Breast epithelium (tissue), 4 donors: ENCODE measurements around the gene TXNRD1. TPM values are rescaled to one million over a fixed set of nuclear protein-coding genes. Genes with fewer than 3 reads are reported as not detected.

ENCODE experiments used
- DNase-seq, 2 donors: peaks; one replicate each; pipeline ENCODE4 v3.0.0-alpha.2; 2019; ENCODE audit warnings: low spot score in 2 of 2
- H3K27ac ChIP-seq, 2 donors: fragments of 200-600 bp; sonication (generic) in 1 of 2; one replicate each; pipeline ENCODE4 v1.5.1; 2016 to 2019; ENCODE audit warnings: mild to moderate bottlenecking in 1 of 2
- H3K27me3 ChIP-seq, 2 donors: fragments of 200-600 bp; sonication (generic) in 1 of 2; one replicate each; pipeline versions ENCODE4 v1.5.1 to v1.6.0; 2017 to 2019; ENCODE audit warnings: control low read depth in 1 of 2, mild to moderate bottlenecking in 1 of 2
- H3K36me3 ChIP-seq: fragments of 200-600 bp; one replicate; pipeline ENCODE4 v1.5.1; 2019
- H3K4me1 ChIP-seq, 2 donors: fragments of 200-600 bp; sonication (generic); one replicate each; pipeline ENCODE4 v1.5.1; 2016 to 2019; ENCODE audit warnings: control low read depth in 1 of 2
- H3K4me3 ChIP-seq, 3 donors: fragments of 200-600 bp; sonication (generic); 1 replicate in 2 of 3; 2 replicates in 1 of 3; pipeline ENCODE4 v1.5.1; 2016 to 2019; ENCODE audit warnings: mild to moderate bottlenecking in 3 of 3, moderate library complexity in 2 of 3
- H3K9me3 ChIP-seq, 2 donors: fragments of 200-600 bp; sonication (generic) in 1 of 2; one replicate each; pipeline ENCODE4 v1.5.1; 2016 to 2019; ENCODE audit warnings: control low read depth in 1 of 2
- POLR2A ChIP-seq: fragments of 450-650 bp; IDR thresholded peaks from one replicate; pipeline ENCODE4 v1.6.1; 2016; ENCODE audit warnings: antibody characterized with exemption, mild to moderate bottlenecking, moderate library complexity
- POLR2AphosphoS5 ChIP-seq, 3 donors: sonication (generic); formaldehyde crosslinking; IDR thresholded peaks; one replicate each; pipeline ENCODE4 v1.6.1; 2017; ENCODE audit warnings: antibody characterized with exemption in 3 of 3
- intact Hi-C: fragments of 100-400 bp; cut with DNase I; formaldehyde crosslinking; loops from one replicate; pipeline ENCODE4 v1.15.1; 2023; ENCODE audit warnings: low total_unique reads
- total RNA-seq, 3 donors: library from RNA; depleted of rRNA; stranded (reverse); fragments of >200 nt; gene quantifications; one replicate each; pipeline ENCODE4 v1.1.0, GENCODE V29; 2016
- TF ChIP-seq, protein P1 (sequence below), 3 donors: fragments of 450-650 bp; IDR thresholded peaks; one replicate each; pipeline ENCODE4 v1.5.1; 2016 to 2017; ENCODE audit warnings: antibody characterized with exemption in 3 of 3, mild to moderate bottlenecking in 3 of 3, moderate library complexity in 3 of 3

Gene TXNRD1
- total RNA-seq, 3 donors from 2014 or later, result 60.2 to 137 (median 103) TPM

DNA sequence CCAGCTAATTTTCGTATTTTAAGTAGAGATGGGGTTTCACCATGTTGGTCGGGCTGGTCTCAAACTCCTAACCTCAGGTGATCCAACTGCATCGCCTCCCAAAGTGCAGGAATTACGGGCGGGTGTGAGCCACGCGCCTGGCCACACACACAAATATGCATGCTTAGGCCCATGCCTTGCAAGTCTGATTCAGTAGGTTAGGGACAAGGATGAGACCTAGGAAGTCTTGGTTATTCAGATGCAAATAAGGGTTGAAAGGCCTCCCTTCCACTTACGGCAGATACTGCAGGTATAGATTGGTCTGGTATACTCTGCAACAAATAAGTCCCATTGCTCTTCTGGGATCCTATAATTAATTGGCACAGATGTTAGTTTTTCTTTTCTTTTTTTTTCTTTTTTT is 32.9 kb downstream of the TXNRD1 start:
- H3K27ac ChIP-seq, result no peak overlapping the region
- no peaks in the 10 kb centered on the region for H3K36me3 ChIP-seq
- H3K4me3 ChIP-seq, result no peak overlapping the region
- no peaks in the 10 kb centered on the region for H3K27me3 ChIP-seq
- TF ChIP-seq, protein P1, sequence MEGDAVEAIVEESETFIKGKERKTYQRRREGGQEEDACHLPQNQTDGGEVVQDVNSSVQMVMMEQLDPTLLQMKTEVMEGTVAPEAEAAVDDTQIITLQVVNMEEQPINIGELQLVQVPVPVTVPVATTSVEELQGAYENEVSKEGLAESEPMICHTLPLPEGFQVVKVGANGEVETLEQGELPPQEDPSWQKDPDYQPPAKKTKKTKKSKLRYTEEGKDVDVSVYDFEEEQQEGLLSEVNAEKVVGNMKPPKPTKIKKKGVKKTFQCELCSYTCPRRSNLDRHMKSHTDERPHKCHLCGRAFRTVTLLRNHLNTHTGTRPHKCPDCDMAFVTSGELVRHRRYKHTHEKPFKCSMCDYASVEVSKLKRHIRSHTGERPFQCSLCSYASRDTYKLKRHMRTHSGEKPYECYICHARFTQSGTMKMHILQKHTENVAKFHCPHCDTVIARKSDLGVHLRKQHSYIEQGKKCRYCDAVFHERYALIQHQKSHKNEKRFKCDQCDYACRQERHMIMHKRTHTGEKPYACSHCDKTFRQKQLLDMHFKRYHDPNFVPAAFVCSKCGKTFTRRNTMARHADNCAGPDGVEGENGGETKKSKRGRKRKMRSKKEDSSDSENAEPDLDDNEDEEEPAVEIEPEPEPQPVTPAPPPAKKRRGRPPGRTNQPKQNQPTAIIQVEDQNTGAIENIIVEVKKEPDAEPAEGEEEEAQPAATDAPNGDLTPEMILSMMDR (IDR thresholded peaks at IDR 0.05), result no peak
- TF ChIP-seq POLR2AphosphoS5 (IDR thresholded peaks at IDR 0.05) (no peak), POLR2A (no peak)
- DNase-seq, result no peak
- intact Hi-C loops, result no loop called here
- H3K4me1 ChIP-seq, result no peaks in the 10 kb centered on the region
- no peaks in the 10 kb centered on the region for H3K9me3 ChIP-seq

DNA sequence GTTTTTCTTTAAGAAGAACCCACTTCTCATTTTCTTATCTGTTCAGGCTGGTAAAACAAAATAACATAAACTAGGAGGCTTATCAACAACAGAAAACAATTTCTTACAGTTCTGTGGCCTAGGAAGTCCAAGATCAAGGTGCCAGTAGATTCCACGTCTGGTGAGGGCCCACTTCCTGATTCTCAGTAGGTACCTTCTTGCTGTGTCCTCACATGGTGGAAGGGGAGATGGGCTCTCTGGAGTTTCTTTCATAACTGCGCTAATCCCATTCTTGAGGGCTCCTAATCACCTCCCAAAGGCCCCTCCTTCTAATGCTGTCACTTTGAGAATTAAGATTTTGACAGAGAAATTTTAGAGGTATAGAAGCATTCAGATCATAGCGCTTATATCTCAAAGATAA is 33.4 kb downstream of the TXNRD1 start:
- no peak for DNase-seq
- intact Hi-C loops, result no loop called here
- Histone ChIP-seq H3K36me3 (no peaks in the 10 kb centered on the region), H3K4me3 (no peak overlapping the region), H3K4me1 (no peaks in the 10 kb centered on the region), H3K27ac (no peak overlapping the region), H3K27me3 (no peaks in the 10 kb centered on the region), H3K9me3 (no peaks in the 10 kb centered on the region)
- TF ChIP-seq POLR2AphosphoS5 (IDR thresholded peaks at IDR 0.05) (no peak), POLR2A (no peak)
- TF ChIP-seq, protein P1 (IDR thresholded peaks at IDR 0.05), result no peak

DNA sequence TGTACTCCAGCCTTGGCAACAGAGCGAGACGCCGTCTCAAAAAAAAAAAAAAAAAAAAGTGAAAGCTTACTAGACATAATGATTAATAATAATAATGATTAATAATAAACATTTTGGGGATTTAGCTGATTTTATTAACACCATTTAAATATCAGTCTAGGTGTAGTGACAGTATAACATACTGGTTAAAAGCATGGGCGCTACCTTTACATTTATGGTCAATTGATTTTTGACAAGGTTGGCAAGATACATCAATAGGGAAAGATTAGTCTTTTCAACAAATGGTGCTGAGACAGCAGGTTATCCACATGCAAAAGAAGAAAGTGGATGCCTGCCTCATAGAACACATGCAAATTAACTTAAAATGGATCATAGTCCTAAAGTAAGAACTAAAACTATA is 34.3 kb downstream of the TXNRD1 start:
- H3K27ac ChIP-seq, result no peak overlapping the region
- H3K4me1 ChIP-seq, result no peaks in the 10 kb centered on the region
- no peaks in the 10 kb centered on the region for H3K9me3 ChIP-seq
- H3K4me3 ChIP-seq, result no peak overlapping the region
- TF ChIP-seq POLR2A (no peak), POLR2AphosphoS5 (IDR thresholded peaks at IDR 0.05) (no peak)
- TF ChIP-seq, protein P1 (IDR thresholded peaks at IDR 0.05), result no peak
- H3K27me3 ChIP-seq, result no peaks in the 10 kb centered on the region
- no peak for DNase-seq
- intact Hi-C loops, result no loop called here
- H3K36me3 ChIP-seq, result no peaks in the 10 kb centered on the region

DNA sequence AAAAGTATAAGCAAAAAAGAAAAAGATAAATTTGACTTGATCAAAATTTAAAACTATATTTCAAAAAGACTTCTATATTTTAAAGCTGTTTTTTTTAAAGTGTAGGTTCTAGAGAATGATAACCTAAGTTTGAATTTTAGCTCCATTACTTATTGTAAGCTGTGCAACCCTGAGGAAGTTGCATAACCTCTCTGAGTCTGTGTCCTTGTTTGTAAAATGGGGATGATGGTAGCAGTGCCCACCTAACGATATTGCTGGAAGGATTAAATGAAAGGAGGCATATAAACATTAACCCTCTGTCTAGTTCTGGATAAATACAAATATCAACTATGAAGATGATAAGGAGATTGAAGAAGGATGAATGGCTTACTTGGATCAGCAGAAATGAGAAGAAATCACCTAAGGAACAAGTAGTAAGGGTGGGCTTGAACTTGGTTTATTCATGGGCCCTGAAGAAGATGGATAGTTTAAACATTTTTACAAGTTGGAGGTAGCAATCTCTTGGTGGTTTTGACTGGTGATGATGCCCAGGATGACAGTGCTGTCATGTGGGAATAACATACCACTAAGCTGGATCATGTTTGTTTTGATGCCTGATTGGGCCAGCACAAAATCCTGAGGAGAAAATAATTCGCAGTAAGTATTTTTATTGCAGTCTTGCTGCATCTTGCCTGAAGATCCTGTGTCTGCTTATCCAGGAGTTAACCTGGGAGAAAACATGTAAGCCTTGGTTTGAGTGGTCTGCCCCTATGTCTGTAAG is 35.0 kb downstream of the TXNRD1 start:
- DNase-seq, result no peak
- Histone ChIP-seq H3K9me3 (no peaks in the 10 kb centered on the region), H3K27me3 (no peaks in the 10 kb centered on the region), H3K36me3 (no peaks in the 10 kb centered on the region), H3K27ac (no peak overlapping the region), H3K4me1 (no peaks in the 10 kb centered on the region), H3K4me3 (no peak overlapping the region)
- TF ChIP-seq POLR2A (no peak), POLR2AphosphoS5 (IDR thresholded peaks at IDR 0.05) (no peak)
- TF ChIP-seq, protein P1 (IDR thresholded peaks at IDR 0.05), result no peak
- intact Hi-C loops, result no loop called here

DNA sequence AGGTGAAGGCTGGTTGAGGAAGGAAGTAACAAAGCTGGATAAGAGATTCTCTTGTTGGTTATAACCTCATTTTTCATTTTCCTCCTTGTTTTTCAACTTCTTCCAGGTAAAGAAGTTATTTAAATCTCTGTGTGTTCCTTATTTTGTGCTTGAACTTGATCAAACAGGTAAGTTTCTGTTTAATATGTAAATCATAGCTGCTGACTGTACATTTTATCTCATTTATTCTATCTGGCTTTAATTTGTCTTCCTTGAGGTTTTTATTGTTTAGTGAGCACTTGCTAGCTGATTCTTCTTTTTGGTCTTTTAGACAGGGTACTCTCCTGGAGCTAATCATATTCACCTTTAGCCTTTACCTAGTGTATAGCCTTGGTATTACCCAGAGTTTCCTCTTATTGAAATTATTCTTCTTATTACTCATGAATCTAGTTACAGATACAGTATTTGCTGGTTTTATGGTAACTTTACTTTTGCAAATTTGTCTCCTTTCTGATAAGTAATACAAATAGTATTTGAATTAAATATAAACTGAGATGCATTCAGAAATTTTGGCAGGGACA is 42.4 kb downstream of the TXNRD1 start:
- no peak for TF ChIP-seq POLR2AphosphoS5 (IDR thresholded peaks at IDR 0.05)
- TF ChIP-seq, protein P1 (IDR thresholded peaks at IDR 0.05), result no peak
- no peak for TF ChIP-seq POLR2A
- intact Hi-C loops, result no loop called here

More for the DNA sequence above, 42.4 kb downstream of the TXNRD1 start:
- DNase-seq, result no peak
- no peak overlapping the region for H3K27ac ChIP-seq
- H3K4me1 ChIP-seq, result no peaks in the 10 kb centered on the region
- H3K9me3 ChIP-seq, result no peaks in the 10 kb centered on the region
- no peaks in the 10 kb centered on the region for H3K36me3 ChIP-seq
- no peaks in the 10 kb centered on the region for H3K27me3 ChIP-seq
- no peak overlapping the region for H3K4me3 ChIP-seq
